SK-N-SH (cell line): ENCODE measurements around the gene SLC13A2. TPM values are rescaled to one million over a fixed set of nuclear protein-coding genes. Genes with fewer than 3 reads are reported as not detected.

Source experiments
- CTCF ChIA-PET: fragments of 300-600, 350-600 bp; formaldehyde crosslinking; extraction: SDS; loops from one replicate; lab custom pipeline; 2021; lab: Yijun Ruan, JAX
- POLR2A ChIA-PET: fragments of 350-600 bp; sonication (Branson Sonifier 250); formaldehyde crosslinking; extraction: SDS; loops from one replicate; lab custom pipeline; 2020; ENCODE audit warnings: antibody characterized with exemption, inconsistent platforms; lab: Yijun Ruan, JAX
- DNase-seq: peaks from one replicate; pipeline ENCODE4 v3.0.0; 2012
- H2AFZ ChIP-seq: fragments of 200-600 bp; sonication (generic); 2 replicates; pipeline ENCODE4 v1.8.1; 2016; ENCODE audit warnings: antibody characterized with exemption, mild to moderate bottlenecking, low read depth
- H3F3A ChIP-seq: fragments of 200-600 bp; sonication (generic); replicated peaks from 2 replicates; pipeline ENCODE3; 2016; ENCODE audit warnings: antibody characterized with exemption, mild to moderate bottlenecking; ENCODE audit not compliant: insufficient read depth
- H3K27ac ChIP-seq, 2 experiments: fragments of 200-500 bp in 1 of 2; fragments of 200-600 bp in 1 of 2; sonication (Bioruptor generic) in 1 of 2; sonication (generic), shearing (Covaris generic) in 1 of 2; 2 replicates each; pipeline versions ENCODE4 v1.5.1 to v1.6.1; 2014 to 2016; ENCODE audit warnings: low read depth in 2 of 2, inconsistent platforms in 1 of 2, low read length in 1 of 2, mild to moderate bottlenecking in 1 of 2, mixed read lengths in 1 of 2
- H3K27me3 ChIP-seq: fragments of 200-600 bp; sonication (generic), shearing (Covaris generic); 2 replicates; pipeline ENCODE4 v1.6.1; 2016; ENCODE audit warnings: mixed run types; ENCODE audit not compliant: insufficient read depth
- H3K36me3 ChIP-seq, 2 experiments: fragments of 200-500 bp in 1 of 2; fragments of 200-600 bp in 1 of 2; sonication (Bioruptor generic) in 1 of 2; sonication (generic) in 1 of 2; replicated peaks in 1 of 2; 2 replicates each; pipeline versions ENCODE3 to v1.5.1; 2014 to 2016; ENCODE audit warnings: low read length in 1 of 2, mild to moderate bottlenecking in 1 of 2; ENCODE audit not compliant: insufficient read depth in 2 of 2, control insufficient read depth in 1 of 2
- H3K4me1 ChIP-seq, 2 experiments: fragments of 200-500 bp in 1 of 2; fragments of 200-600 bp in 1 of 2; sonication (Bioruptor generic) in 1 of 2; sonication (generic), shearing (Covaris generic) in 1 of 2; 2 replicates each; pipeline versions ENCODE4 v1.5.1 to v1.6.1; 2014 to 2016; ENCODE audit warnings: low read depth in 1 of 2, low read length in 1 of 2, mixed run types in 1 of 2; ENCODE audit not compliant: insufficient read depth in 2 of 2, control insufficient read depth in 1 of 2
- H3K4me2 ChIP-seq: fragments of 200-600 bp; sonication (generic), shearing (Covaris generic); 2 replicates; pipeline ENCODE4 v1.6.1; 2017; ENCODE audit warnings: mixed run types
- H3K4me3 ChIP-seq, 2 experiments: fragments of 200-500 bp in 1 of 2; fragments of 200-600 bp in 1 of 2; sonication (Bioruptor generic) in 1 of 2; sonication (generic), shearing (Covaris generic) in 1 of 2; 2 replicates each; pipeline versions ENCODE4 v1.5.1 to v1.8.1; 2014 to 2016; ENCODE audit warnings: low read depth in 2 of 2, inconsistent platforms in 1 of 2, low read length in 1 of 2, mild to moderate bottlenecking in 1 of 2, mixed read lengths in 1 of 2, moderate library complexity in 1 of 2
- H3K79me2 ChIP-seq: fragments of 200-600 bp; sonication (generic); 2 replicates; pipeline ENCODE4 v1.8.1; 2017; ENCODE audit warnings: mild to moderate bottlenecking; ENCODE audit not compliant: insufficient read depth
- H3K9ac ChIP-seq: fragments of 200-600 bp; sonication (generic); 2 replicates; pipeline ENCODE4 v1.6.1; 2017; ENCODE audit warnings: mixed run types
- H3K9me2 ChIP-seq: fragments of 200-600 bp; sonication (generic); 2 replicates; pipeline ENCODE4 v1.6.1; 2017; ENCODE audit warnings: mixed run types
- H3K9me3 ChIP-seq: fragments of 200-600 bp; sonication (generic); 2 replicates; pipeline ENCODE4 v1.6.1; 2017; ENCODE audit warnings: mixed run types, mild to moderate bottlenecking, moderate library complexity
- H4K20me1 ChIP-seq: fragments of 200-600 bp; sonication (generic); 2 replicates; pipeline ENCODE4 v1.6.1; 2017; ENCODE audit warnings: mild to moderate bottlenecking, mixed run types; ENCODE audit not compliant: insufficient read depth
- CHD2 ChIP-seq: fragments of 150-350 bp; IDR thresholded peaks from 2 replicates; pipeline ENCODE4 v1.6.1; 2018; ENCODE audit warnings: low read length; ENCODE audit not compliant: partially characterized antibody
- EP300 ChIP-seq, 2 experiments: IDR thresholded peaks; 2 replicates each; pipeline versions ENCODE4 v1.4.0 to v1.6.1; 2012; ENCODE audit warnings: borderline replicate concordance in 1 of 2, low read depth in 1 of 2, low read length in 1 of 2
- EZH2phosphoT487 ChIP-seq: fragments of 200-600 bp; sonication (generic); IDR thresholded peaks from 2 replicates; pipeline ENCODE4 v1.6.1; 2017; ENCODE audit warnings: low read depth, mixed run types, mild to moderate bottlenecking, antibody characterized with exemption, moderate library complexity, borderline replicate concordance
- FOSL2 ChIP-seq: IDR thresholded peaks from 2 replicates; pipeline ENCODE4 v1.4.0; 2012; ENCODE audit warnings: low read depth, mild to moderate bottlenecking, moderate library complexity, borderline replicate concordance
- FOXJ3 ChIP-seq: sonication (generic); formaldehyde crosslinking; IDR thresholded peaks from 2 replicates; pipeline ENCODE4 v1.5.1; 2020; ENCODE audit warnings: mild to moderate bottlenecking, missing genetic modification reagents
- GABPA ChIP-seq: IDR thresholded peaks from 2 replicates; pipeline ENCODE4 v1.4.0; 2012; ENCODE audit warnings: low read depth, mild to moderate bottlenecking
- GATA2 ChIP-seq: sonication (generic); formaldehyde crosslinking; IDR thresholded peaks from 2 replicates; pipeline ENCODE4 v1.5.0; 2020; ENCODE audit warnings: mild to moderate bottlenecking, missing genetic modification reagents
- JUND ChIP-seq: IDR thresholded peaks from 2 replicates; pipeline ENCODE4 v1.4.0; 2012
- MAX ChIP-seq: IDR thresholded peaks from 2 replicates; pipeline ENCODE4 v1.4.0; 2012; ENCODE audit warnings: low read depth
- NFIC ChIP-seq: IDR thresholded peaks from 2 replicates; pipeline ENCODE4 v1.4.0; 2012; ENCODE audit warnings: borderline replicate concordance
- NRF1 ChIP-seq: IDR thresholded peaks from 2 replicates; pipeline ENCODE4 v1.6.1; 2012; ENCODE audit warnings: low read depth, mild to moderate bottlenecking, low read length
- POLR2AphosphoS5 ChIP-seq: IDR thresholded peaks from 2 replicates; pipeline ENCODE4 v1.6.1; 2012; ENCODE audit warnings: low read depth, low read length
- RFX5 ChIP-seq: IDR thresholded peaks from 2 replicates; pipeline ENCODE4 v1.6.1; 2012; ENCODE audit warnings: mild to moderate bottlenecking, improper control_type of control experiment, low read length
- SMC3 ChIP-seq: IDR thresholded peaks from 2 replicates; pipeline ENCODE4 v1.6.1; 2012; ENCODE audit warnings: low read depth, low read length, improper control_type of control experiment
- USF1 ChIP-seq: IDR thresholded peaks from 2 replicates; pipeline ENCODE4 v1.4.0; 2012; ENCODE audit warnings: low read depth, borderline replicate concordance
- ZBTB33 ChIP-seq: IDR thresholded peaks from 2 replicates; pipeline ENCODE4 v1.4.0; 2012; ENCODE audit warnings: low read depth, borderline replicate concordance
- WGBS: methylation state at CpG from one replicate; pipeline ENCODE4 v1.1.6; 2017; ENCODE audit warnings: low lambda C conversion rate; 5-methylcytosine and 5-hydroxymethylcytosine counted together
- polyA plus RNA-seq, 3 experiments: library from polyadenylated mRNA; depleted of rRNA; stranded (reverse); fragments of >200 nt; gene quantifications; 2 replicates each; pipeline ENCODE4 v1.2.3, GENCODE V29; 2012
- TF ChIP-seq, protein P1 (sequence below): IDR thresholded peaks from 2 replicates; pipeline ENCODE4; 2012
- TF ChIP-seq, protein P2 (sequence below): IDR thresholded peaks from 2 replicates; pipeline ENCODE4 v1.6.1; 2012; ENCODE audit warnings: mild to moderate bottlenecking, low read depth, low read length, moderate library complexity
- TF ChIP-seq, protein P3 (sequence below): fragments of 200-600 bp; sonication (generic); IDR thresholded peaks from 2 replicates; pipeline ENCODE4 v1.6.1; 2017; ENCODE audit warnings: antibody characterized with exemption, mild to moderate bottlenecking, moderate library complexity
- TF ChIP-seq, protein P4 (sequence below): fragments of 150-350 bp; IDR thresholded peaks from 2 replicates; pipeline ENCODE4 v1.6.1; 2016; ENCODE audit warnings: mild to moderate bottlenecking, low read depth, low read length

The SLC13A2 gene
- polyA plus RNA-seq, 1 of the 3 experiments (the other 2 are of a cell fraction): not detected

GRCh38 chr17:28467456-28468025 lies 5.9 kb upstream of the SLC13A2 start:
- POLR2A ChIA-PET: no interaction called here
- WGBS: 74% methylated on average over 17 of the region's 17 CpGs

More at GRCh38 chr17:28467456-28468025, 5.9 kb upstream of the SLC13A2 start:
- Histone ChIP-seq H3K9me3 (no peaks in the 10 kb centered on the region), H3K27ac (no peak overlapping the region), H3K4me2 (no peak overlapping the region), H3K9ac (no peak overlapping the region), H2AFZ (no peak overlapping the region), H4K20me1 (no peaks in the 10 kb centered on the region), H3K9me2 (no peaks in the 10 kb centered on the region), H3K4me1 (peaks cover 0 to 6% of the 10 kb centered on the region in 2 experiments; a peak in 1 of 4 replicates), H3K27me3 (peaks cover 18% of the 10 kb centered on the region; the same call in 1 of the 2 replicates), H3F3A (no peaks in the 10 kb centered on the region), H3K4me3 (no peak overlapping the region), H3K79me2 (no peaks in the 10 kb centered on the region), H3K36me3 (no peaks in the 10 kb centered on the region)
- CTCF ChIA-PET: no interaction called here
- TF ChIP-seq, protein P1, sequence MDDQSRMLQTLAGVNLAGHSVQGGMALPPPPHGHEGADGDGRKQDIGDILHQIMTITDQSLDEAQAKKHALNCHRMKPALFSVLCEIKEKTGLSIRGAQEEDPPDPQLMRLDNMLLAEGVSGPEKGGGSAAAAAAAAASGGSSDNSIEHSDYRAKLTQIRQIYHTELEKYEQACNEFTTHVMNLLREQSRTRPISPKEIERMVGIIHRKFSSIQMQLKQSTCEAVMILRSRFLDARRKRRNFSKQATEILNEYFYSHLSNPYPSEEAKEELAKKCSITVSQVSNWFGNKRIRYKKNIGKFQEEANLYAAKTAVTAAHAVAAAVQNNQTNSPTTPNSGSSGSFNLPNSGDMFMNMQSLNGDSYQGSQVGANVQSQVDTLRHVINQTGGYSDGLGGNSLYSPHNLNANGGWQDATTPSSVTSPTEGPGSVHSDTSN: no peak
- TF ChIP-seq EP300 (IDR thresholded peaks at IDR 0.05; ENCODE audit: borderline replicate concordance in 1 of 2, low read depth in 1 of 2, low read length in 1 of 2): no peak
- TF ChIP-seq RFX5: no peak
- TF ChIP-seq JUND: no peak
- TF ChIP-seq NRF1: no peak
- TF ChIP-seq, protein P2, sequence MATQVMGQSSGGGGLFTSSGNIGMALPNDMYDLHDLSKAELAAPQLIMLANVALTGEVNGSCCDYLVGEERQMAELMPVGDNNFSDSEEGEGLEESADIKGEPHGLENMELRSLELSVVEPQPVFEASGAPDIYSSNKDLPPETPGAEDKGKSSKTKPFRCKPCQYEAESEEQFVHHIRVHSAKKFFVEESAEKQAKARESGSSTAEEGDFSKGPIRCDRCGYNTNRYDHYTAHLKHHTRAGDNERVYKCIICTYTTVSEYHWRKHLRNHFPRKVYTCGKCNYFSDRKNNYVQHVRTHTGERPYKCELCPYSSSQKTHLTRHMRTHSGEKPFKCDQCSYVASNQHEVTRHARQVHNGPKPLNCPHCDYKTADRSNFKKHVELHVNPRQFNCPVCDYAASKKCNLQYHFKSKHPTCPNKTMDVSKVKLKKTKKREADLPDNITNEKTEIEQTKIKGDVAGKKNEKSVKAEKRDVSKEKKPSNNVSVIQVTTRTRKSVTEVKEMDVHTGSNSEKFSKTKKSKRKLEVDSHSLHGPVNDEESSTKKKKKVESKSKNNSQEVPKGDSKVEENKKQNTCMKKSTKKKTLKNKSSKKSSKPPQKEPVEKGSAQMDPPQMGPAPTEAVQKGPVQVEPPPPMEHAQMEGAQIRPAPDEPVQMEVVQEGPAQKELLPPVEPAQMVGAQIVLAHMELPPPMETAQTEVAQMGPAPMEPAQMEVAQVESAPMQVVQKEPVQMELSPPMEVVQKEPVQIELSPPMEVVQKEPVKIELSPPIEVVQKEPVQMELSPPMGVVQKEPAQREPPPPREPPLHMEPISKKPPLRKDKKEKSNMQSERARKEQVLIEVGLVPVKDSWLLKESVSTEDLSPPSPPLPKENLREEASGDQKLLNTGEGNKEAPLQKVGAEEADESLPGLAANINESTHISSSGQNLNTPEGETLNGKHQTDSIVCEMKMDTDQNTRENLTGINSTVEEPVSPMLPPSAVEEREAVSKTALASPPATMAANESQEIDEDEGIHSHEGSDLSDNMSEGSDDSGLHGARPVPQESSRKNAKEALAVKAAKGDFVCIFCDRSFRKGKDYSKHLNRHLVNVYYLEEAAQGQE: no peak
- no peak for TF ChIP-seq FOXJ3 (CRISPR knock-in tag)
- TF ChIP-seq, protein P3, sequence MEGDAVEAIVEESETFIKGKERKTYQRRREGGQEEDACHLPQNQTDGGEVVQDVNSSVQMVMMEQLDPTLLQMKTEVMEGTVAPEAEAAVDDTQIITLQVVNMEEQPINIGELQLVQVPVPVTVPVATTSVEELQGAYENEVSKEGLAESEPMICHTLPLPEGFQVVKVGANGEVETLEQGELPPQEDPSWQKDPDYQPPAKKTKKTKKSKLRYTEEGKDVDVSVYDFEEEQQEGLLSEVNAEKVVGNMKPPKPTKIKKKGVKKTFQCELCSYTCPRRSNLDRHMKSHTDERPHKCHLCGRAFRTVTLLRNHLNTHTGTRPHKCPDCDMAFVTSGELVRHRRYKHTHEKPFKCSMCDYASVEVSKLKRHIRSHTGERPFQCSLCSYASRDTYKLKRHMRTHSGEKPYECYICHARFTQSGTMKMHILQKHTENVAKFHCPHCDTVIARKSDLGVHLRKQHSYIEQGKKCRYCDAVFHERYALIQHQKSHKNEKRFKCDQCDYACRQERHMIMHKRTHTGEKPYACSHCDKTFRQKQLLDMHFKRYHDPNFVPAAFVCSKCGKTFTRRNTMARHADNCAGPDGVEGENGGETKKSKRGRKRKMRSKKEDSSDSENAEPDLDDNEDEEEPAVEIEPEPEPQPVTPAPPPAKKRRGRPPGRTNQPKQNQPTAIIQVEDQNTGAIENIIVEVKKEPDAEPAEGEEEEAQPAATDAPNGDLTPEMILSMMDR: no peak
- TF ChIP-seq FOSL2: no peak
- no peak for TF ChIP-seq SMC3
- no peak for TF ChIP-seq GATA2
- no peak for TF ChIP-seq POLR2AphosphoS5
- TF ChIP-seq, protein P4, sequence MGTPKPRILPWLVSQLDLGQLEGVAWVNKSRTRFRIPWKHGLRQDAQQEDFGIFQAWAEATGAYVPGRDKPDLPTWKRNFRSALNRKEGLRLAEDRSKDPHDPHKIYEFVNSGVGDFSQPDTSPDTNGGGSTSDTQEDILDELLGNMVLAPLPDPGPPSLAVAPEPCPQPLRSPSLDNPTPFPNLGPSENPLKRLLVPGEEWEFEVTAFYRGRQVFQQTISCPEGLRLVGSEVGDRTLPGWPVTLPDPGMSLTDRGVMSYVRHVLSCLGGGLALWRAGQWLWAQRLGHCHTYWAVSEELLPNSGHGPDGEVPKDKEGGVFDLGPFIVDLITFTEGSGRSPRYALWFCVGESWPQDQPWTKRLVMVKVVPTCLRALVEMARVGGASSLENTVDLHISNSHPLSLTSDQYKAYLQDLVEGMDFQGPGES: no peak
- TF ChIP-seq NFIC: no peak
- no peak for TF ChIP-seq EZH2phosphoT487
- no peak for TF ChIP-seq ZBTB33
- TF ChIP-seq CHD2: no peak
- no peak for TF ChIP-seq MAX
- TF ChIP-seq USF1: no peak
- no peak for TF ChIP-seq GABPA
- no peak for DNase-seq
